ENCODE results near the gene PSTPIP1.
"Not testable (repeated sequence)": the region's sequence is repeated elsewhere in the genome, so short reads cannot be mapped to it uniquely, and the experiment has no call there.

The PSTPIP1 gene

DNA sequence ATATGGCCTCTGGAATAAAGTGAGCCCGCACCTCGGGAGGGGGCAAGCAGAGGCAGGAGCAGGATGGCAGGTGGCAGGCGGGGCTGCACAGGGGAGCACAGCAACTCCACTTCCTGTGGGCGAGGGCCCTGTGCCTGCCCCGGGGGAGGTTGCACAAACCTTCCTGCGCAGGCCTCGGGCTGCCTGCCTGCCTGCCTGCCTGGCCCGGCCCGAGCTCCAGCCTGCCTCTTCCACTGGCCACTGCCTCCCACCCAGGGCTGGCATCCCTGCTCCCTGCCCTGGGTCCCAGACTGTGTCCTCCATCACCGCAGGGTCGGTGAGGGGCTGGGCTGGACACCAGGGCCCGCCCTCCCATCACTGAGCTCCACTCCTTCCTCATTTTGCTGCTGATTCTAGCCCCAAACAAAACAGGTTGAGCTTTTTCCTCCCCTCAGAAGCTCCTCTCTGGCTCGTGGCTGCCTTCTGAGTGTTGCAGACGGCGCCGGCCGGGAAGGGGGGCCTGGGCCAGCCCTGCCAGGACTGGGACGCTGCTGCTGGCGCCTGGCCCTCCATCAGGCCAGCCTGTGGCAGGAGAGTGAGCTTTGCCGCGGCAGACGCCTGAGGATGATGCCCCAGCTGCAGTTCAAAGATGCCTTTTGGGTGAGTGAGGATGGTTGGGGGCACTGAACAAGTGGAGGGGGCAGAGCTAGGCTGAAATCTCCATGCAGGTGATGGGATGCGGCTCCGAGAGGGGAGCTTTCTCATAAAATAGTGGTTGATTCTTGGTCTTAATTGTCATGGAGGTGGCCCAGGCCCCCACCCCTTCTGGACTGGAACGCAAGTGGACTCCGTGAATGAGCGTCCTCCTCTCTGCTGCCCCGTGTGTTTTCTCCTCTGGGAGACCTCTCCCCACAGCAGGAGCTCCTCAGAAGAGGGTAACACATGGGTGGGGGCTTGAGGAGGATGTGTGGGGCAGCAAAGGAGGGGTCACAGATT, at the start of gene PSTPIP1:
Gene PSTPIP1 (plus strand): TSS at position 156 of the 975 bp plus-strand sequence. CDS start 448 bp downstream, at position 604.
- DNase-seq = no peak

DNA sequence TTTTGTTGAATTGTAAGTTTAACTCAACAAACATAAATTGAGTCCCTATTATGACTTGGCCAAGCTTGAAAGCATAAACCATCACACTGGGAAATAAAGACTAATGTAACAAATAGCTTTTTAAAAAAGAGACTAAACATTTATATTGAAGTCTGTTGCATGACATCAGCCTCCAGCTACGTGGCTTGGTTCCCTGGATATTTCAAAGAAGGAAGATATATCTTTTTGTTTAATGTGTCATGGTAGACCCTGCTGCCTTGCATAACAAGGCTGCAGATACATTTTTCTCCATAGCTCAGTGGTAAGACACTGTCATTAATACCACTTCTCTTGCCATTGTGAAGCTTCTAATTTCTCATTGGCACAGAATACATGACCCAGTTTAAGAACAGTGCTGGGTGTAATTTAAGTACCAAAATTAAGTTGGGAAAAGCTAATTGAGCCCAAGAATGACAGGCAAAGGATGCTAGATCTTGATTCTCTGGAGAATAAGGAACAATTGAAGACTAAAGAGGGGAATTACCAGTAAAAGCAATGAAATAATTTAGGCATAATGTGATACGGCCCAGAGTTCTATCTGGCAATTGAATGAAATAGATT, 49.3 kb upstream of the PSTPIP1 start:
- DNase-seq = no peak

DNA sequence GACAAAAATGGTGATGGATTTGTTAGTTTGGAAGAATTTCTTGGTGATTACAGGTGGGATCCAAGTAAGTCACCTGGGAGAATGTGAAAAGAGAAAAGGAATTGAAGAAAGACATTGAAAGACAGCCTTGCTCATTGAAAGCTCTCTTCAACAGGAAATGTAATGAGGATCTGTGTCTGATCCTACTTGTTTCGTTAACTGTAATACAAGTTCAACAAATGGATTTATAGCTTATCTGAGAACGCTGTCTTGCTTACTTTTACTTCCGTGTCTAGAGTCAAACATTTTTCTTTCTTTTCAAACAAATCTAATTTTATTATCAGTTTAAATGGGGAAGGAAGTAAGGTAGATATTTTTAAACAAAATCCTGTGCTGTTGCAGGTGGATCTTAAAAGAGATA, 47.5 kb upstream of the PSTPIP1 start:
- no peak for DNase-seq

DNA sequence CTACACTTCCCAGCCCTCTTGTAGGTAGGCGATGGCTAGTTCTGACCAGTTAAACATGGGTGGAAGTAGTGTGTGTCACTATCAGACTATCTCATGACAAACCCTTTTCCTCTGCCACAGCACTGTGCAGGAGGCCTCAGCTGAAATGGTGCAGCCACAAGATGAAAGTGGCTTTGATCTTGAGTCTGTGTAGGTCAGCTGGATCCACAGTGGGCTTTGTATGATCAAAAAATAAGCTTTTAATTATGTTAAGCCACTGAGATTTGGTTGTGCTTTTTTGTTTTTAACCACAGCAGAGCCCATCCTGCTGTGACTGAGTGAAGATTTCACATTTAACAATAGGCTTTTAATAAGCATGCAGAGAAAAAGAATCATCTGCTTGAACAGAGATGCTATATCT, 43.7 kb upstream of the PSTPIP1 start:
- DNase-seq = no peak

DNA sequence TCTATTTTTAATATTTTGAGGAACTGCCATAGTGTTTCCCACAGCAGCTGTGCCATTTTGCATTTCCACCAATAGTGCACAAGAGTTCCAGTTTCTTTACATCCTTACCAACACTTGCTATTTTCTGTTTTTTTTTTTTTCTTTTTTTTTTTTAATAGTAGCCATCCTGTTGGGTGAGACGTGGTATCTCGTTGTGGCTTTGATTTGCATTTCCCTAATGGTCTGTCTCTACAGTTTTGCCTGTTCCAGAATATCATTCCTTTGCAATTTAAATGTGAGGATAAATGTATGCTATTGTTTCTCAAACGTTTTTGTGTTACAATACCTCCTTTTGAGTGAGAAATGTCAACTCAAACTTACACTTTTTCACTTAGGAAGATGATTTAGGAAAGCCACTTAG, 41.0 kb upstream of the PSTPIP1 start:
- no peak for DNase-seq

DNA sequence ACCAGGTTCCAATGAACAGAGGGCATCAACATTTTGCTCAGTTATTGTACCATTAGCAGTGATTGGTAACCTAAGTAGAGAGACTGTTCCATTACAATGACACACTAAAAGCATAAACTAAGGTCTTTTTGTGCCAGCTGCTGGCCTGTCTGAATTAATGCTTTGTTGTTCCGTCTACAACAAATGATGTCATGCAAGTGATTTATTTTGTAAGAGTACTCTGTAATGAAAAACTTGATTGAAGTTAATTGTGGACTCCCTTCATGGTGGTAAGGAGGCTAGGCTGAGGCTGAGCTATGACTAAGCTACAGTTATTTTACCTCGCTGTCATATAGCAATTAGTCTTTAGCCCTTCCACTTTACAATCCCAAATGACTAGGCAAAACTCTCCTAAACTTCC, 40.2 kb upstream of the PSTPIP1 start:
- DNase-seq = no peak

DNA sequence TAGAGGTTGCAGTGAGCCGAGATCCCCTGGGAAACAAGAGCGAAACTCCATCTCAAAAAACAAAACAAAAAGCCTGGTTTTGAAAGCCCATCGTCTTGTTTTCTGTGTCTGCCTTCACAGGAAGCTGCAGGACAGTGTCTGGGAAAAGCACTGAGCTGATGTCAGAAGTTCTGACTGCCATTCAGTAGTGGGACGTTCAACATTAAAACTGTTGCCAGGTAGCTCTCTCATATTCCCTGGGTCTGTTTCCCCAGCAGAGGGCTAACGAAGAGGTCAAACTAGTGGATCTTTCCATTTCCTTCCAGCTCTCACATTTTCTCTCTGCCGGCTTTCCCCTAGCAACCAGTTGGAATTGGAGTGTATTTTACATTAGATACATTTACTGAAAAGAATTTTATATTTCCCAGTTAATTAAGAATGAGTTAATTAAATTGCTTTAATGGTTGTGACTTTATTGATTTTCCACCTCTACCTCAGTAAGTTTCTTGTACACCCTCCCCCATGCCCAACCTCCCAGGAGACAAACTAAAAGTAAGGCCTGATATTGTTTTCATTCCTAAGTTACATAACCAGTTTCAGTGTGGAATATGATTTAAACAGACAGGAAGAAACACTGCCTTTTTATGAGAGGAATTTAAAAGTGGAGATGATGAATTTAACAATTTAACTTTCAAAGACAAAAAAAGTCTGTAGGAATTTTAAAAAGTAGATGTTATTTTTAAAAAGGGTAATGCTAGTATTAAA, 33.5 kb upstream of the PSTPIP1 start:
- no peak for DNase-seq

DNA sequence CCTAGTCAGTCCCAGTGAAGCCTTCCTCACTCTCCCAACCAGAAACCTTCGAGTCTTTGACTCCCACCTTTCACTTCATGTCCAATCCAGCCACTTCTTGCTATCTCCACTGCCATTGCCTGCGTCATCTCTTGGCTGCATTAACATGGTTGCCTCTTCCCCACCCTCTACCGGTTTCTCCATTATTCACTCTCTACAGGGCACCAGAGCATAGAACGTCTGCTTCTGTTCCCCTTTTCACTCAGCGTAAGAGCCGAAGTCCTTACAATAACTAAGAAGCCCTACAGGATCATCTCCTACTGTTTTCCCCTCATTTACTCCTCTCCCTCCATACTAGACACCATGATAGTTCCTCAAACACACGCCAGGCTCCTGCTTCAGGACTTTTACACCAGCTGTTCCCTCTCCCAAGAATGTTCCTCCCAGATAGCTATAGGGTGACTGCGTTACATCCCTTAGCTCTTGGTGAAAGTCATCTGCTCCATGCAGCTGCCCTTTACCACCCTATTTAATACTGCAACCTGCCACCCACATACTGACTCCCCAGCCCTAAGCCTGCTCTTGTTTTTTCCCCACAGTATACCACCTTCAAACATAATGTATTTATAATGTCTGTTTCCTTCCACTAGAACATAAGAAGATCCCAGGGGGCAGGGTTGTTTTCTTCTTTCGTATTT, 32.5 kb upstream of the PSTPIP1 start:
- no peak for DNase-seq

DNA sequence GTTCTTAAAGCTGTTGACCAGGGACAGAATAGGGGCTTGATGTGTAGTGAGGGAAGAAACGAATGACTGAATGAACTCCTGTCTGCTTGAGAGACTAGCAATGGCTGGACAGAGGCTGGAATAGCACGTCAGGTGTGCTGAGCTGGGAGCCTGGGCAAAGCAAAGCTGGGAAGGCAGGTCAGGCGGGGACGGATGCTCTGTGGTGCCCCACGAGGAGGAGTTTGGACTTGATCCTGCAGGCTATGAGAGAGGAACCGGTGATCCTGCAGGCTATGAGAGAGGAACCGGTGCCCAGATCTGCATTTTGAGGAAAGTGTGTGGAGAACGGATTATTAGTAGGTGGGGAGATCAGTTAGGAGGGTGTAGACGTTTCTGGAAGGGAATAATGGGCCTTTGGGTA, 31.3 kb upstream of the PSTPIP1 start:
- DNase-seq = peak; percentile 23

DNA sequence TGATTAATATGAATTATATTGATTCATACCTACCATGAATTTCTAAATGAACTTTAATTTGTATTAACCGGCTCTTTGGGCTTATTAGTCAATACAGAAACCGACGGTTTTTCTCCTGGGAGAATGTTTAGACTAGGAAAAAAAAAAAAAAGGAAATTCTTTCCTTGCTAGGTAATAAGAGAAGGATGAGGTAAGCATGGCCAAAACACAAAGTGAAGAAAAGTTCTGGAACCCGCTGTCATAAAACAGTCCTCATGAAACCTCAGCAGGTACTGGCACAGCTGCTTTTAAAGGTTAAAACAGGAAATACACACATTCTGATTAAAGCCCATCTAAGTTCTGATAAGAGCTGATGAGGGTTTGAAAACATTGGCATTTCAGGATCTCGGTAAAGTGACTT, 30.8 kb upstream of the PSTPIP1 start:
- DNase-seq = no peak

DNA sequence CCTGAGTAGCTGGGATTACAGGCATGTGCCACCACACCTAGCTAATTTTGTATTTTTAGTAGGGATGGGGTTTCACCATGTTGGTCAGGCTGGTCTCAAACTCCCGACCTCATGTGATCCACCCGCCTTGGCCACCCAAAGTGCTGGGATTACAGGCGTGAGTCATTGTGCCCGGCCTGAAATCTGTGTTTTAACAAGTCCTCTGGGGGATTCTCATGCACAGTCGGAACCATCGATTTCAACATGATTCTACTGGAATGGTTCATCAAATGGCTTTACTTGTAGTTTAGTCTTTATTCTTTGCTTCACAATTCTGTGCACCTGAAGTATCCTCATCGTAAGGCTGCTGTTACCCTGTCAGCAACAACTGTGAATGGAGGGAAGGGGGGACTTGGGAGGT, 28.9 kb upstream of the PSTPIP1 start:
- not testable (repeated sequence) for DNase-seq

DNA sequence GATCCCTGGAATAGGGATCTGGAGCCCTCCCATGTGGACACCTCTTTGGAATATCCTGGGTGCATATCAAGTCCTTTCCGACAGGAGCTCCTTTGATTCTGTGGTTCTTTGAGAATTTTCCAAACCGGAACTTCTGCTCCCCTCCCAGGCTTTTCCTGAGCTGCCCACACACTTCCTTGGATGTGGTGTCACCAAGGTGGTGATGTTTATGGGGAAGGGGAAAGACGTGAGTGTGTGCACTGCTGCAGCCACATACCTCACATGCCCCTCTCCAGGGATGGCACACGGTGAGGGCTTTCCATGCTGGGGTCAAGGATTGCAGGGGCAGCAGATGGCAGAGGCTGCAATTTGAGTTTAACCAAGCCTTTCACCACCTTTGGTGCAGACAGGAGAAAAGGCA, 27.9 kb upstream of the PSTPIP1 start:
- DNase-seq = no peak

DNA sequence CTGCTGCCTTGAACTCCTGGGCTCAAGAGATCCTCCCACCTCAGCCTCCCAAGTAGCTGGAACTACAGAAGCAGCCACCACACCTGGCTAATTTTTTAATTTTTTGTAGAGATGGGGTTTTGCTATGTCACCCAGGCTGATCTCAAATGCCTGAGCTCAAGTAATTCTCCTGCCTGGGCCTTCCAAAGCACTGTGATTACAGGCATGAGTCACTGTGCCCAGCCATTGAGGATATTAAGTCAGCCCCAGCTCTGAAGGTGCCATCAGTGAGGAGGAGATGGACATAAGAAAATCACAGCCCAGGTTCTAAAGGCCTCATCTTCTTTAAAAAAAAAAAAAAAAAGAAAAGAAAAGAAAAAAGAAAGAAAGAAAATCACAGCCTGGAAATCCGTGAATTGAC, 26.6 kb upstream of the PSTPIP1 start:
- DNase-seq = no peak

DNA sequence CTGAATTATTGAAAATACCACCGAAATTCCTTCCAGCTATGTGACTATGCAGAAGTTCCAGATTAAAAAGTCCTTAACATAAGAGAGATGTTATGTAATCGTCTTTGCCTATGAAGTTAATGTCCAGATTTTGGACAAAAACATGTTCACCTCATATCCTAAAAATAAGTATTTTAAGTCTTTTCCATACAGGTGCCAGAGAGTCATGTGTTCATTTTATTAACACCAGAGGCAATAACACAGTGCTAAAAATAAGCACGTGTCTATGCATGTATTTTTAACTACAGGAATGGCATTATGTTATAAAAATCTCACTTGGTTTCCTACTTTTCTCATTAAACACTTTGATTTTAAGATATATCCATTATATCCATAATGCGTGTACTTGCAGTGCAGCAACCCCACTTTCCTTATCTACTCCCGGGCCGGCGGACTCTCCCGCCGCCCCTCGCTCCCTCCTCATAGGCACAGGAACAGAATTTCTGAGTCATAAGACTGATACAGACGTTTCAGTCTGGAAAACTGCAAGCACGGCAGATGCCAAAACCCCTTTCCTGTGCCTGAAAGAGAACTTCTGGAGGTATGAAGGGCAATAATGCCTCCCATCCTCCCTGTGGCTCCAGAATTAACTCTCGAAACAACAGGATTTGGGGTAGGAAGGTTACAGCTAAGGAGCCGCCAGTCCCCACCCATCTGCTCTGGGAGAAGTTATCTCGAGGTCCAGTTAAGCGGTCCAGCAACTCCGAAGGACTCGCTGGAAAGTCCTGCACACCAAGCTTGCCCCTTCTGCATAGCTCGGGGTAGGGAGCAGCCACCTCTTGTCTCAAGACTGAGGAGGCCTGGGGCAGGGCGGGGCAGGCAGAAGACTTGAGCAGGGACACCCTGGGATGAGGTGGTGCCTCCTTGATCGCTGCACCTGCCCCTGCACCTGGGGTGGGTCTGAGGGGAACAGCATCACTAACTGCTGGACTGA, 22.3 kb upstream of the PSTPIP1 start:
- DNase-seq = no peak

DNA sequence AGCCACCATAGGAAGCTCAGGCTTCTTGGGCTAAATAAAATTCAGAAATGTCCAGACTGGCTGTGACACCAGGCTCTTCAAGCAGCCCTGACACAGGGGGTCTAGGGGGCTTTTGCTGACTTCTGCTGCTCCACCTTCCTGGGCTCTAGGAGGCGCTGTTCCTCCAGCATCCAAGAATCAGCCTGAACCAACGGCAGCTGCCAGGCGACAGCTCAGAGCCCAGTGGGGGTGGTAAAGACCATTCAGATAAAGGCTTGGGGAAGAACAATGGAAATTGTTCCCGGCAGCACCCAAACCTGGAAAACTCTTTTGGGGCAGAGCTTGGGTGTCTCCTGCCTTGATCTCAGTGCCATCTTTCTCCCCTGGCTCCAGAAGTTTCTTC, 21.6 kb upstream of the PSTPIP1 start:
- DNase-seq = peak; percentile 79

DNA sequence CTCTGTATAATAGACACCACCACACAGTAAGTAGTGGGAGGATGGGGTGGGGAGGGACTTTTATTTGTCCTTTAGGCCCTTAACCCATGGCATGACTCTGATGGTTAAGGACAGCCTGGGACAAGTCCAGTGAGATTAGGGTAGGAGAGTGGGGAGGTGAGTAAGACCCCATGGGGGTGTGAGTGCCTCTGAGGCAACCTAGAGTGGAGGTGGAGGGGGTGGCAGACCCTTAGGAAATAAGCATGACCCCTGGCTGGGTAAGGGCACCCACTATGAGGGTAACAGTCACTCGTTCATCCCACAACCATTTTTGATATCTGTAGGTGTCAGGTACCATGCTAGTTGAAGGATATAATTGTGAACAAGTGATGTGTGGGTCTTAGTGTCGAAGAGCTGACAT, 21.0 kb upstream of the PSTPIP1 start:
- DNase-seq = no peak

DNA sequence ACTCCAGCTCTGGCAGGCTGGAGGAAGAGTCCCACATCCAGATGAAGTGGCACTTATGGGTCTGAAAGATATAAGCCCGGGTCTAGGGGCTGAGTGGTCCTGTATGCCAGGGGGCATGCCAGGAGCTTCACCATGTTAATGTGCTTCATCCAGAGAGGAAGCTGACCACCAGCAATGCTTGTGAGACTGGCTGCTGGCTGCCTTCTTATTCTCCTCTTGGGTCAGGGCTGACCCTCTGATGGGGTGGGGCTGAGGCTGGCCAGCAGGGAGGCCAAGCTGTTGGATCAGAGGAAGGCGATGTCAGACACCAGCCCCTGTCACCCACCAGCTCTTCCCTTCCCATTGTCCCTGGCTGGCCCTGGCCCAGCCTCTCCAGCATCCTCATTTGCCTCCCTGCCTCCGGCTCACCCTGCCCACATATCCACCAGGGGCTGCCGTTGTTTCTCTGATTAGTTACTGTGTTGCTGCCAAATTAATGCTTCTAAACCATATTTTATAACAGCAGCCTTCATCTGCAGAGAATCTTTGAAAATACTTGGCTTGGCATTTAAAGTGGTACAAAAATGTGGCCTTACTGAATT, 20.4 kb upstream of the PSTPIP1 start:
- DNase-seq = no peak

DNA sequence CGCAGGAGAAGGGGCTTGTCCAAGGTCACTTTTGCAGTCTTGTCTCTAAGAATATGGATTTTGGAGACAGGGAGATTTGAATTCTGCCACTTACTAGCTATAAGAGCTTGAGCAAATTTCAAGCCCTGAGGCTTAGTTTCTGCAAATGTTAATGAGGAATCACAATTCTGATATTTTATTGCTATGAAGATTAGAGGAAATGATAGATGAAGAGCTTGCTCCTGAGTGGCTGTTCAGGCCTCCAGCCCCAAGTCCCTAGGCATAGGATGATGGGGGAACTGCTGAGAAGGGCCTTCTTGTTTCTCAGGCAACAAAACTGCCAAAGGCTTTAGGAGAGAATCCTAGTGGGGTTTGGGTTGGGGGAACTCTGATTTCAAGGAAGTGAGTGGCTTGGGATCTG, 18.8 kb upstream of the PSTPIP1 start:
- no peak for DNase-seq

DNA sequence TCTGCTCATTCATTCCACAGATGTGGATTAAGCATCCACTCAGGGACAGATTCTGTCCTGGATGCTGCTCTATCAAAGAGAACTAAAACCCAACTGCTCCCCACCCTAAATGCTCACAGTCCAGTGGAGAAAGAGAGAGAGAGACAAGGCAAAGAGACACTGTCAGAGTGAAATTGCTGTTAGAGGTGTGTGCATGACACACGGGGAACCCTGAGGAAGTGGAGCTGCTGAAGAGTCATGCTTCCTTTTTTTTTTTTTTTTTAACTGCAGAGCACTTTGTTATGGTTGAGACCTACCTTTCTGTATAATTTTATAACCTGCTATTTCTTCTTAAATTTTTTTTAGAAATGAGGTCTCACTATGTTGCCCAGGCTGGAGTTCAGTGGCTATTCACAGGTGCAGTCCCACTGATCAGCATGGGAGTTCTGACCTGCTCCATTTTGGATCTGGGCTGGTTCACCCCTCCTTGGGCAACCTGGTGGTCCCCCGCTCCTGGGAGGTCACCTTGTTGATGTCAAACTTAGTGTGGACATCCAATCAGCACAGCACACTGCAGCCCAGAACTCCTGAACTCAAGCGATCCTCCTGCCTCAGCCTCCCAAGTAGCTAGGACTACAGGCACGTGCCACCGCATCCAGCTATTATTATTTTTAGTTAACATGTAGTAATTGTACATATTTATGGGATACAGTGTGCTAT, 18.2 kb upstream of the PSTPIP1 start:
- DNase-seq = no peak

DNA sequence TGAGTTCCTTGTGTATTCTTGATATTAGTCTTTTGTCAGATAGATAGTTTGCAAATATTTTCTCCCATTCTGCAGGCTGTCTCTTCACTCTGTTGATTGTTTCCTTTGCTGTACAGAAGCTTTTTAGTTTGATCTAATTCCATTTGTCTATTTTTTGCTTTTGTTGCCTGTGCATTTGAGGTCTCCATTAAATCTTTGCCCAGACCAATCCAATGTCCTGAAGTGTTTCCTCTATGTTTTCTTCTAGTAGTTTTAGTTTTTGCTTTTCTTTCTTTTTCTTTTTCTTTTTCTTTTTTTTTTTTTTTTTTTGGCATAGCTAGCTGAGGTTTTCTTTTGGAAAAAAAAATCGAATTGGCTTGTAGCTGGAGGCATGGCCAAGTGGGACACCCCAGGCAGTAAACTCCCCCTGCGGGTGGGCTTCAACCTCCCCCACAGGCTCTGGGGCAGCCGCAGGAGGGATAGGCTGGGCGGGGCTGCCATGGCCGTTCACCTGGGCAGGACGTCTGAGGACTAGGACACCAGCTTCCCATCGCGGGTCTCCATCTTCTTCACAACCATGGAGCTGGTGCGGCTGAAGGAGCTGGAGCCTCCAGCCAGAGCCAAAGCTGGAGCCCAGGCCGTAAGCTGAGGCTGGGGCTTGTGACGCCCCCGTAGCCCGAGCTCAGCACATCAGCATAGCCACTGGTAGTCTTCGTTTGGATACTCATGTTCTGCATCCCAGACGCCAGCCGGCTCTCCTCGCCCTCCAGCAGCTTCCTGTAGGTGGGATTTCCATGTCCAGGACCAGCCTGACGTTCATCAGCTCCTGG, 16.2 kb upstream of the PSTPIP1 start:
- DNase-seq = no peak

Measured in NCI-H82 (cell line).